B cell (primary cell): Measurements from ENCODE around the gene RAMAC. TPM values are rescaled to one million over a fixed set of nuclear protein-coding genes. Genes with fewer than 3 reads are reported as not detected.

Experiments
- ATAC-seq: fragments of 200-7000 bp; cut with Tn5 transposase; one replicate; pipeline ENCODE4 v1.10.0; 2021; ENCODE audit warnings: low read depth, mild to moderate bottlenecking, moderate number of reproducible peaks, moderate library complexity
- CTCF ChIA-PET: fragments of 350-600 bp; sonication (Branson Sonifier 250); formaldehyde crosslinking; loops from one replicate; lab custom pipeline; 2021; ENCODE audit warnings: antibody characterized with exemption, inconsistent platforms; lab: Charles Lee
- POLR2A ChIA-PET: fragments of 350-600 bp; sonication (Branson Sonifier 250); formaldehyde crosslinking; loops from one replicate; lab custom pipeline; 2021; ENCODE audit warnings: antibody characterized with exemption; lab: Charles Lee
- DNase-seq: peaks from one replicate; pipeline ENCODE4 v3.0.0; 2013
- H2AFZ ChIP-seq: 2 replicates; pipeline ENCODE4 v1.6.1; 2012; ENCODE audit warnings: mild to moderate bottlenecking, low read depth, low read length; ENCODE audit not compliant: insufficient read depth, poor library complexity, severe bottlenecking
- H3K27ac ChIP-seq, 2 donors: 1 replicate in 1 of 2; 2 replicates in 1 of 2; pipeline ENCODE4 v1.5.1; 2012 to 2013; ENCODE audit warnings: low read length in 2 of 2, mild to moderate bottlenecking in 2 of 2, moderate library complexity in 1 of 2
- H3K27me3 ChIP-seq, 4 experiments: fragments of 200-600 bp in 1 of 4; sonication (generic) in 1 of 4; replicated peaks in 1 of 4; 1 replicate in 2 of 4; 2 replicates in 2 of 4; pipeline versions ENCODE4 v1.6.1 to v1.7.0; 2013 to 2016; ENCODE audit warnings: low read length in 3 of 4, mild to moderate bottlenecking in 2 of 4, mixed read lengths in 1 of 4, moderate library complexity in 1 of 4; ENCODE audit not compliant: insufficient read depth in 4 of 4, control insufficient read depth in 3 of 4; ENCODE audit errors: control extremely low read depth in 1 of 4
- H3K36me3 ChIP-seq, 2 experiments: replicated peaks in 1 of 2; 1 replicate in 1 of 2; 2 replicates in 1 of 2; pipeline versions ENCODE4 v1.6.1 to v1.7.1; 2013; ENCODE audit warnings: low read length in 1 of 2; ENCODE audit not compliant: insufficient read depth in 2 of 2, control insufficient read depth in 1 of 2; ENCODE audit errors: control extremely low read depth in 1 of 2, extremely low read depth in 1 of 2
- H3K4me1 ChIP-seq, 2 donors: fragments of 200-600 bp in 1 of 2; sonication (generic) in 1 of 2; 1 replicate in 1 of 2; 2 replicates in 1 of 2; pipeline versions ENCODE4 v1.5.1 to v1.6.1; 2013 to 2017; ENCODE audit warnings: low read length in 2 of 2; ENCODE audit not compliant: control insufficient read depth in 2 of 2, insufficient read depth in 2 of 2
- H3K4me2 ChIP-seq: replicated peaks from 2 replicates; pipeline ENCODE3; 2012; ENCODE audit warnings: mild to moderate bottlenecking, low read depth, low read length; ENCODE audit not compliant: poor library complexity, severe bottlenecking
- H3K4me3 ChIP-seq, 5 experiments: fragments of 200-600 bp in 1 of 5; sonication (generic) in 1 of 5; 1 replicate in 3 of 5; 2 replicates in 2 of 5; pipeline versions ENCODE4 v1.5.1 to v1.7.0; 2011 to 2016; ENCODE audit warnings: low read length in 4 of 5, mild to moderate bottlenecking in 4 of 5, low read depth in 2 of 5, control low read depth in 1 of 5, moderate library complexity in 1 of 5; ENCODE audit not compliant: insufficient read depth in 1 of 5; ENCODE audit errors: control extremely low read depth in 1 of 5, extremely low read depth in 1 of 5
- H3K79me2 ChIP-seq: fragments of 200-600 bp; sonication (generic); one replicate; pipeline ENCODE4 v1.6.0; 2016; ENCODE audit warnings: low read length; ENCODE audit not compliant: control insufficient read depth, insufficient read depth
- H3K9ac ChIP-seq: fragments of 200-600 bp; sonication (generic); 2 replicates; pipeline ENCODE4 v1.6.1; 2017; ENCODE audit warnings: mild to moderate bottlenecking, low read length, moderate library complexity
- H3K9me3 ChIP-seq, 3 donors: one replicate each; pipeline versions ENCODE4 v1.6.1 to v1.7.1; 2013; ENCODE audit warnings: low read length in 2 of 3; ENCODE audit not compliant: control insufficient read depth in 2 of 3, insufficient read depth in 1 of 3; ENCODE audit errors: control extremely low read depth in 1 of 3
- H4K20me1 ChIP-seq: 2 replicates; pipeline ENCODE4 v1.6.0; 2012; ENCODE audit warnings: mild to moderate bottlenecking, low read length; ENCODE audit not compliant: insufficient read depth, control insufficient read depth, poor library complexity, severe bottlenecking
- H3K27ac Mint-ChIP-seq: one replicate; pipeline ENCODE4 v1.8.0; 2021; ENCODE audit warnings: mixed read lengths
- H3K27me3 Mint-ChIP-seq: one replicate; pipeline ENCODE4 v1.8.0; 2021; ENCODE audit warnings: mixed read lengths
- H3K4me1 Mint-ChIP-seq: one replicate; pipeline ENCODE4 v1.8.0; 2021; ENCODE audit warnings: mixed read lengths
- H3K4me3 Mint-ChIP-seq: one replicate; pipeline ENCODE4 v1.8.0; 2021; ENCODE audit warnings: mixed read lengths
- H3K9me3 Mint-ChIP-seq: one replicate; pipeline ENCODE4 v1.8.0; 2022; ENCODE audit warnings: mixed read lengths; ENCODE audit not compliant: insufficient read depth
- EZH2 ChIP-seq: IDR thresholded peaks from 2 replicates; pipeline ENCODE4 v1.6.1; 2012; ENCODE audit warnings: borderline replicate concordance, low read depth, mild to moderate bottlenecking, moderate library complexity, low read length; ENCODE audit not compliant: insufficient read depth, poor library complexity, severe bottlenecking
- WGBS: methylation state at CpG from one replicate; pipeline ENCODE4 v1.1.5; 2013; ENCODE audit warnings: missing lambda C conversion rate; ENCODE audit not compliant: insufficient coverage; 5-methylcytosine and 5-hydroxymethylcytosine counted together
- intact Hi-C: fragments of 100-400 bp; cut with micrococcal nuclease; formaldehyde crosslinking; loops from one replicate; pipeline ENCODE4 v1.10.0; 2022
- polyA plus RNA-seq: library from polyadenylated mRNA; depleted of rRNA; stranded (reverse); fragments of >200 nt; gene quantifications from 2 replicates; pipeline ENCODE4 v1.2.3, GENCODE V29; 2012
- total RNA-seq, 2 donors: library from RNA; stranded (reverse); fragments of 120-200 nt in 1 of 2; gene quantifications; 1 replicate in 1 of 2; 2 replicates in 1 of 2; pipeline versions ENCODE4 v1.2.3 to v1.2.4, GENCODE V29; 2013 to 2022
- TF ChIP-seq, protein P1 (sequence below): fragments of 200-600 bp; IDR thresholded peaks from one replicate; pipeline ENCODE4 v1.8.0; 2022; ENCODE audit warnings: antibody characterized with exemption, mild to moderate bottlenecking

Gene RAMAC
- total and polyA plus RNA-seq, 2 donors (not counting 1 experiment from before 2014, with no cell fraction given) = 7.7 to 20.2 TPM

DNA sequence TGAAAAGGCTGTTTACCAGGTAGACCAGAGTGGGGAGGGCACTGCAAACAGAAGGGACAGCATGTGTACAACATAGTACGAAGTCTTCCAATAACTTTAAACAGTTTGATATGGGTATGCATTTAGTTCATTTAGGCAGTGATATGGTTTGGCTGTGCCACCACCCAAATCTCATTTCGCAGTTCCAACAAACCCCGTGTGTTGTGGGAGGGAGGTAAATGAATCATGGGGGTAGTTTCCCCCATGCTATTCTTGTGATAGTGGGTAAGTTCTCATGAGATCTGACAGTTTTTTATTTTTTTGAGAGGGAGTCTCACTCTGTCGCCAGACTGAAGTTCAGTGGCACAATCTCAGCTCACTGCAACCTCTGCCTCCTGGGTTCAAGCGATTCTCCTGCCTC is 7.6 kb upstream of the RAMAC start:
- ATAC-seq = no peak
- H3K4me1 ChIP-seq = no peaks in the 10 kb centered on the region
- H3K4me3 ChIP-seq = no peak overlapping the region
- no peaks in the 10 kb centered on the region for H3K79me2 ChIP-seq
- WGBS = 89% methylated on average over 3 of the region's 5 CpGs
- no peak overlapping the region for H3K9ac ChIP-seq
- Mint-ChIP-seq H3K9me3 (no peaks in the 10 kb centered on the region), H3K27ac (no peak overlapping the region), H3K27me3 (no peaks in the 10 kb centered on the region), H3K4me3 (no peak overlapping the region), H3K4me1 (no peaks in the 10 kb centered on the region)
- H3K9me3 ChIP-seq = no peaks in the 10 kb centered on the region
- TF ChIP-seq EZH2 = no peak
- TF ChIP-seq, protein P1, sequence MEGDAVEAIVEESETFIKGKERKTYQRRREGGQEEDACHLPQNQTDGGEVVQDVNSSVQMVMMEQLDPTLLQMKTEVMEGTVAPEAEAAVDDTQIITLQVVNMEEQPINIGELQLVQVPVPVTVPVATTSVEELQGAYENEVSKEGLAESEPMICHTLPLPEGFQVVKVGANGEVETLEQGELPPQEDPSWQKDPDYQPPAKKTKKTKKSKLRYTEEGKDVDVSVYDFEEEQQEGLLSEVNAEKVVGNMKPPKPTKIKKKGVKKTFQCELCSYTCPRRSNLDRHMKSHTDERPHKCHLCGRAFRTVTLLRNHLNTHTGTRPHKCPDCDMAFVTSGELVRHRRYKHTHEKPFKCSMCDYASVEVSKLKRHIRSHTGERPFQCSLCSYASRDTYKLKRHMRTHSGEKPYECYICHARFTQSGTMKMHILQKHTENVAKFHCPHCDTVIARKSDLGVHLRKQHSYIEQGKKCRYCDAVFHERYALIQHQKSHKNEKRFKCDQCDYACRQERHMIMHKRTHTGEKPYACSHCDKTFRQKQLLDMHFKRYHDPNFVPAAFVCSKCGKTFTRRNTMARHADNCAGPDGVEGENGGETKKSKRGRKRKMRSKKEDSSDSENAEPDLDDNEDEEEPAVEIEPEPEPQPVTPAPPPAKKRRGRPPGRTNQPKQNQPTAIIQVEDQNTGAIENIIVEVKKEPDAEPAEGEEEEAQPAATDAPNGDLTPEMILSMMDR = no peak
- H4K20me1 ChIP-seq = no peaks in the 10 kb centered on the region
- peaks cover 0 to 2% of the 10 kb centered on the region in 2 experiments for H3K36me3 ChIP-seq
- no peak for DNase-seq
- ChIA-PET CTCF (no interaction called here), POLR2A (no interaction called here)
- intact Hi-C loops = no loop called here
- no peak overlapping the region for H2AFZ ChIP-seq
- no peak overlapping the region for H3K27ac ChIP-seq
- no peak overlapping the region for H3K4me2 ChIP-seq
- H3K27me3 ChIP-seq = no peaks in the 10 kb centered on the region

DNA sequence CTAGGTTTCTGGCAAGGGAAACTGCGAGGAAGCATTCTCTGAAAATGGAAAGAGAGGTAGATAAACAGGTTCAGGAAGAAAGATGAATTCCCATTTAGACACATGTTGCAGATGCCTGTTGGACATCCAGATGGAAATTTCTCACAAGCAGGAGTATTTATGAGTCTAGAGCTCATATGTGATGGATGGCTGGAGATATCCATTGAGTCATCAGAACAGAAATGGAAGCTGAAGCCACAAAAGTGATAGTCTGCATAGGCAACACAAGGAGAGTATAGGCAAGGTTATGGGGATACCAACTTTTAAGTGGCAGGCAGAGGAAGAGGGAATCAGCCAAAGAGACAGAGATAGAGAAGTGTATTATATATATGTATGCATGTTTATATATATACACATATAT is 6.3 kb upstream of the RAMAC start:
- no peak overlapping the region for H2AFZ ChIP-seq
- no peak for ATAC-seq
- no peak overlapping the region for H3K4me2 ChIP-seq
- H3K9me3 Mint-ChIP-seq = no peaks in the 10 kb centered on the region
- peaks cover 1% of the 10 kb centered on the region for H3K4me1 Mint-ChIP-seq
- DNase-seq = no peak
- POLR2A ChIA-PET = no interaction called here
- no peaks in the 10 kb centered on the region for H4K20me1 ChIP-seq
- intact Hi-C loops = no loop called here
- no peak overlapping the region for H3K9ac ChIP-seq
- no peaks in the 10 kb centered on the region for H3K27me3 Mint-ChIP-seq
- H3K9me3 ChIP-seq = no peaks in the 10 kb centered on the region
- H3K4me3 ChIP-seq = no peak overlapping the region
- no peak overlapping the region for H3K27ac Mint-ChIP-seq
- H3K27me3 ChIP-seq = no peaks in the 10 kb centered on the region
- CTCF ChIA-PET = interaction anchor here (0.9 kb wide), 1 partner anchor 8 kb away, joined by 3 read pairs; no protein-coding TSS in a partner anchor
- no peaks in the 10 kb centered on the region for H3K79me2 ChIP-seq
- H3K36me3 ChIP-seq = peaks cover 0 to 2% of the 10 kb centered on the region in 2 experiments
- no peaks in the 10 kb centered on the region for H3K4me1 ChIP-seq
- TF ChIP-seq EZH2 = no peak
- TF ChIP-seq, protein P1 = no peak
- no peak overlapping the region for H3K27ac ChIP-seq
- 100% methylated on average over 1 of the region's 1 CpG for WGBS
- no peak overlapping the region for H3K4me3 Mint-ChIP-seq
